GM21576 (cell line): ENCODE results near the gene CNOT10.
"Not testable (repeated sequence)": the region's sequence is repeated elsewhere in the genome, so short reads cannot be mapped to it uniquely, and the experiment has no call there.

Experiments
- ATAC-seq: cut with Tn5 transposase; IDR thresholded peaks from one replicate; pipeline ENCODE4 v1.9.1; 2021; ENCODE audit warnings: mild to moderate bottlenecking, moderate library complexity; ENCODE audit not compliant: unreplicated experiment

The CNOT10 gene

GRCh38 chr3:32757618-32758374, 72.8 kb downstream of the CNOT10 start:
- no peak for ATAC-seq

- no peak for ATAC-seq
These were observed 73.4 kb downstream of the CNOT10 start for GRCh38 chr3:32758375-32758753.

GRCh38 chr3:32759342-32759741, 74.4 kb downstream of the CNOT10 start:
- ATAC-seq: no peak

GRCh38 chr3:32764481-32764880, 79.5 kb downstream of the CNOT10 start:
- ATAC-seq: no peak

GRCh38 chr3:32778389-32778788, 93.4 kb downstream of the CNOT10 start:
- ATAC-seq: no peak

- ATAC-seq: no peak
These were observed 95.2 kb downstream of the CNOT10 start for GRCh38 chr3:32780071-32780734.

- peak; percentile 36 for ATAC-seq
These were observed 95.8 kb downstream of the CNOT10 start for GRCh38 chr3:32780735-32781210.

GRCh38 chr3:32781211-32781968, 96.4 kb downstream of the CNOT10 start:
- ATAC-seq: peak; percentile 94

GRCh38 chr3:32781969-32782270, 96.9 kb downstream of the CNOT10 start:
- ATAC-seq: not testable (repeated sequence)

- no peak for ATAC-seq
These were observed 97.4 kb downstream of the CNOT10 start for GRCh38 chr3:32782407-32782806.

GRCh38 chr3:32791833-32792232, 106.8 kb downstream of the CNOT10 start:
- no peak for ATAC-seq

- ATAC-seq: no peak
These were observed 109.7 kb downstream of the CNOT10 start for GRCh38 chr3:32794487-32795308.

GRCh38 chr3:32796384-32796950, 111.5 kb downstream of the CNOT10 start:
- not testable (repeated sequence) for ATAC-seq

- ATAC-seq: no peak
These were observed 112.8 kb downstream of the CNOT10 start for GRCh38 chr3:32797776-32798175.

GRCh38 chr3:32801440-32801839, 116.5 kb downstream of the CNOT10 start:
- ATAC-seq: not testable (repeated sequence)

- ATAC-seq: no peak
These were observed 128.2 kb downstream of the CNOT10 start for GRCh38 chr3:32813180-32813579.

- ATAC-seq: no peak
These were observed 129.4 kb downstream of the CNOT10 start for GRCh38 chr3:32814361-32814760.

- no peak for ATAC-seq
These were observed 131.0 kb downstream of the CNOT10 start for GRCh38 chr3:32815841-32816438.

- no peak for ATAC-seq
These were observed 131.7 kb downstream of the CNOT10 start for GRCh38 chr3:32816439-32817256.

- ATAC-seq: no peak
These were observed 132.2 kb downstream of the CNOT10 start for GRCh38 chr3:32817257-32817557.
